ENCODE measurements around the gene JUND. TPM values are rescaled to one million over a fixed set of nuclear protein-coding genes. Genes with fewer than 3 reads are reported as not detected.

Gene JUND
- total and polyA plus RNA-seq, 2 of the 8 experiments (the other 6 are each of a cell fraction or from before 2014, with no cell fraction given): 54.0 to 77.5 TPM

GRCh38 chr19:18300930-18301717, 19.7 kb upstream of the JUND start:
- Histone ChIP-seq H2BK12ac (ENCODE audit: low read depth, low read length) (peak overlapping the region; percentile 50; the same call in 1 of the 2 replicates), H2BK5ac (ENCODE audit: low read depth, low read length) (no peak overlapping the region), H3K4ac (replicated peaks; ENCODE audit: insufficient read length, low read depth, low read length) (no peak overlapping the region), H3K9ac (replicated peaks in 1 of 4; ENCODE audit: extremely low read depth in 1 of 4, low read depth in 3 of 4, low read length in 3 of 4) (no peak overlapping the region; a peak in 1 of 7 replicates), H2BK15ac (ENCODE audit: low read length) (0 out of 2 replicates have a peak overlapping the region, but pooled peaks have one; percentile 72), H3K27ac (ENCODE audit: low read depth, low read length) (no peak overlapping the region), H3K56ac (replicated peaks; ENCODE audit: insufficient read length, low read depth, low read length) (no peak overlapping the region), H3K79me1 (ENCODE audit: low read depth, low read length) (no peaks in the 10 kb centered on the region), H3K14ac (ENCODE audit: insufficient read length) (no peak overlapping the region), H2BK120ac (replicated peaks; ENCODE audit: low read depth, low read length) (no peak overlapping the region), H3K79me2 (ENCODE audit: control insufficient read depth in 1 of 2, insufficient read depth in 2 of 2, low read length in 2 of 2) (no peaks in the 10 kb centered on the region), H3K36me3 (ENCODE audit: control insufficient read depth in 2 of 4, insufficient read depth in 4 of 4, low read length in 3 of 4) (peaks cover 0 to 2% (median under 1%) of the 10 kb centered on the region in 4 experiments; a peak in 1 of 8 replicates), H2BK20ac (ENCODE audit: low read length) (no peak overlapping the region), H3K27me3 (replicated peaks in 1 of 4; ENCODE audit: control insufficient read depth in 3 of 4, extremely low read depth in 1 of 4, insufficient read depth in 3 of 4, low read length in 3 of 4) (no peaks in the 10 kb centered on the region), H2AFZ (ENCODE audit: low read length) (no peak overlapping the region), H4K20me1 (replicated peaks in 1 of 2; ENCODE audit: control insufficient read depth in 1 of 2, insufficient read depth in 2 of 2, low read length in 2 of 2) (no peaks in the 10 kb centered on the region), H3K4me3 (ENCODE audit: extremely low read depth in 1 of 4, insufficient read depth in 2 of 4, low read depth in 3 of 4, low read length in 4 of 4) (no peak overlapping the region), H4K5ac (ENCODE audit: insufficient read length, low read depth, low read length) (no peak overlapping the region), H4K8ac (ENCODE audit: extremely low read depth, insufficient read depth, low read length) (peak overlapping the region; percentile 38; the same call in 1 of the 2 replicates), H2AK5ac (ENCODE audit: low read depth, low read length) (0 out of 2 replicates have a peak overlapping the region, but pooled peaks have one; percentile 39), H3K18ac (ENCODE audit: extremely low read depth, low read length) (no peak overlapping the region), H3K4me1 (replicated peaks in 1 of 4; ENCODE audit: control insufficient read depth in 3 of 4, insufficient read depth in 4 of 4, low read length in 3 of 4) (peaks cover 0 to 22% (median 11%) of the 10 kb centered on the region in 4 experiments; a peak in 6 of 7 replicates), H3K23me2 (ENCODE audit: low read depth, low read length) (peaks cover 5% of the 10 kb centered on the region; the same call in 1 of the 2 replicates), H3K9me3 (ENCODE audit: insufficient read depth in 2 of 2, low read depth in 1 of 2, low read length in 1 of 2) (no peaks in the 10 kb centered on the region), H3K23ac (ENCODE audit: insufficient read length) (no peak overlapping the region), H4K91ac (replicated peaks; ENCODE audit: insufficient read length, low read length) (no peak overlapping the region), H3K4me2 (ENCODE audit: insufficient read depth in 1 of 2, low read depth in 2 of 2, low read length in 2 of 2) (no peak overlapping the region)
- 85% methylated on average over 18 of the region's 18 CpGs; no CpG with 5 or more reads in 1 of the 2 experiments for WGBS, 2 experiments (ENCODE audit: extremely low coverage in 1 of 2, insufficient coverage in 1 of 2, insufficient read length in 1 of 2, insufficient replicate concordance in 2 of 2, low coverage in 1 of 2, low lambda C conversion rate in 2 of 2, missing lambda C conversion rate in 1 of 2)
- ChIA-PET CTCF (ENCODE audit: partially characterized antibody) (interaction anchor here (1.2 to 5.3 kb wide), 6 partner anchors 8 to 27 kb away, joined by 5 to 48 read pairs (median 8); partner anchors contain the start of gene JUND), POLR2A (ENCODE audit: partially characterized antibody) (interaction anchor here (0.7 to 10.4 kb wide), 8 partner anchors 8 to 75 kb away, joined by 3 to 141 read pairs (median 4); partner anchors contain the start of genes JUND, LSM4 and PDE4C)
- DNase-seq (ENCODE audit: low read depth in 1 of 2, low spot score in 2 of 2) (no peak), FAIRE-seq (no peak)
- TF ChIP-seq HDAC2 (IDR thresholded peaks at IDR 0.05; ENCODE audit: borderline replicate concordance in 1 of 2, low read depth in 2 of 2, low read length in 2 of 2) (no peak), GTF2F1 (IDR thresholded peaks at IDR 0.05; ENCODE audit: borderline replicate concordance, low read depth, low read length) (no peak), CHD2 (IDR thresholded peaks at IDR 0.05; ENCODE audit: low read length) (no peak), BRCA1 (IDR thresholded peaks at IDR 0.05; ENCODE audit: low read depth, low read length) (no peak), HDAC6 (IDR thresholded peaks at IDR 0.05; ENCODE audit: low read depth, low read length) (no peak)

Measured in H1 (cell line).